ENCODE measurements around the gene ACTL7B. TPM values are rescaled to one million over a fixed set of nuclear protein-coding genes. Genes with fewer than 3 reads are reported as not detected.

ACTL7B gene
- total and polyA plus RNA-seq, 2 of the 8 experiments (the other 6 are each of a cell fraction or from before 2014, with no cell fraction given): not detected

DNA sequence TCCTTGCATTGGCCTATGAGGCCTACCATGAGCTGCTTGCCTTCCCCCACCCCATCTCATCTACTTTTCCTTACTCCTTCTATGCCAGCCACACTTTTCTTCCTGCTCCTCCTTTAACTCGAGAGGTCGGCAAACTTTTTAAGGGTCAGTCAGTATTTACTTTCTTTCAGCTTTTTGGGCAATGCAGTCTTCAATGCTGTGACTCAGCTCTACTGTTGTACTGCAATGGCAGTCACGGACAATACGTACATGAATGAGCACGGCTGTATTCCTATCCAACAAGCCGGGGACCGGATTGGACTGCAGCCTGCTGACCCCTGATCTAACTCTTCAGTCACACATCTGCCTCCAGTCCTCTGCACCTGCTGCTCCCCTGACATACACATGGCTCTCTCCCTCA is 5.7 kb upstream of the ACTL7B start:
- Histone ChIP-seq H3K4me3 (ENCODE audit: extremely low read depth in 1 of 4, insufficient read depth in 2 of 4, low read depth in 3 of 4, low read length in 4 of 4) (no peak overlapping the region), H3K23me2 (ENCODE audit: low read depth, low read length) (no peaks in the 10 kb centered on the region), H3K9ac (replicated peaks in 1 of 4; ENCODE audit: extremely low read depth in 1 of 4, low read depth in 3 of 4, low read length in 3 of 4) (no peak overlapping the region), H3K18ac (ENCODE audit: extremely low read depth, low read length) (no peak overlapping the region), H2BK20ac (ENCODE audit: low read length) (no peak overlapping the region), H2BK15ac (ENCODE audit: low read length) (no peak overlapping the region), H2AFZ (ENCODE audit: low read length) (no peak overlapping the region), H3K56ac (replicated peaks; ENCODE audit: insufficient read length, low read depth, low read length) (no peak overlapping the region), H2BK5ac (ENCODE audit: low read depth, low read length) (no peak overlapping the region), H3K4me1 (replicated peaks in 1 of 4; ENCODE audit: control insufficient read depth in 3 of 4, insufficient read depth in 4 of 4, low read length in 3 of 4) (no peaks in the 10 kb centered on the region), H4K91ac (replicated peaks; ENCODE audit: insufficient read length, low read length) (no peak overlapping the region), H3K79me1 (ENCODE audit: low read depth, low read length) (no peaks in the 10 kb centered on the region), H3K79me2 (ENCODE audit: control insufficient read depth in 1 of 2, insufficient read depth in 2 of 2, low read length in 2 of 2) (no peaks in the 10 kb centered on the region), H3K36me3 (ENCODE audit: control insufficient read depth in 2 of 4, insufficient read depth in 4 of 4, low read length in 3 of 4) (no peaks in the 10 kb centered on the region), H3K4ac (replicated peaks; ENCODE audit: insufficient read length, low read depth, low read length) (no peak overlapping the region), H2BK120ac (replicated peaks; ENCODE audit: low read depth, low read length) (no peak overlapping the region), H3K23ac (ENCODE audit: insufficient read length) (no peak overlapping the region), H2BK12ac (ENCODE audit: low read depth, low read length) (no peak overlapping the region), H3K27ac (ENCODE audit: low read depth, low read length) (no peak overlapping the region), H4K20me1 (replicated peaks in 1 of 2; ENCODE audit: control insufficient read depth in 1 of 2, insufficient read depth in 2 of 2, low read length in 2 of 2) (no peaks in the 10 kb centered on the region), H4K5ac (ENCODE audit: insufficient read length, low read depth, low read length) (no peak overlapping the region), H4K8ac (ENCODE audit: extremely low read depth, insufficient read depth, low read length) (no peak overlapping the region), H3K9me3 (ENCODE audit: insufficient read depth in 2 of 2, low read depth in 1 of 2, low read length in 1 of 2) (0 out of 4 replicates have a peak, but pooled peaks cover 0 to 3% of the 10 kb centered on the region in 2 experiments), H2AK5ac (ENCODE audit: low read depth, low read length) (no peak overlapping the region), H3K14ac (ENCODE audit: insufficient read length) (no peak overlapping the region), H3K27me3 (replicated peaks in 1 of 4; ENCODE audit: control insufficient read depth in 3 of 4, extremely low read depth in 1 of 4, insufficient read depth in 3 of 4, low read length in 3 of 4) (no peaks in the 10 kb centered on the region), H3K4me2 (ENCODE audit: insufficient read depth in 1 of 2, low read depth in 2 of 2, low read length in 2 of 2) (no peak overlapping the region)
- POLR2A ChIA-PET (ENCODE audit: partially characterized antibody): no interaction called here
- no peak for TF ChIP-seq GABPA (IDR thresholded peaks at IDR 0.05; ENCODE audit: borderline replicate concordance, insufficient read depth, low read length)
- TF ChIP-seq POU5F1 (IDR thresholded peaks at IDR 0.05; ENCODE audit: low read depth, low read length): no peak
- no peak for TF ChIP-seq CBX5 (IDR thresholded peaks at IDR 0.05; ENCODE audit: low read depth, low read length)
- no peak for TF ChIP-seq BACH1 (IDR thresholded peaks at IDR 0.05; ENCODE audit: low read length)
- TF ChIP-seq SAP30 (IDR thresholded peaks at IDR 0.05; ENCODE audit: insufficient read depth, insufficient replicate concordance, low read length): no peak
- TF ChIP-seq HDAC6 (IDR thresholded peaks at IDR 0.05; ENCODE audit: low read depth, low read length): no peak
- CTCF ChIA-PET (ENCODE audit: partially characterized antibody): no interaction called here
- DNase-seq (ENCODE audit: low read depth in 1 of 2, low spot score in 2 of 2) (no peak), FAIRE-seq (no peak)
- 64% methylated on average over 7 of the region's 7 CpGs; no CpG with 5 or more reads in 1 of the 2 experiments for WGBS, 2 experiments (ENCODE audit: extremely low coverage in 1 of 2, insufficient coverage in 1 of 2, insufficient read length in 1 of 2, insufficient replicate concordance in 2 of 2, low coverage in 1 of 2, low lambda C conversion rate in 2 of 2, missing lambda C conversion rate in 1 of 2)
